Measurements from ENCODE around the gene ARMH4. TPM values are rescaled to one million over a fixed set of nuclear protein-coding genes. Genes with fewer than 3 reads are reported as not detected.

The ARMH4 gene
- total RNA-seq: 10.0 and 10.1 TPM in 2 replicates

GRCh38 chr14:58152014-58152857 lies at the start of gene ARMH4:
ARMH4 (minus strand) TSS chr14:58152213; CDS start chr14:58139358, 12,855 bp downstream.

GRCh38 chr14:58199726-58200479 lies 47.9 kb upstream of the ARMH4 start, which contains the start of gene ACTR10:
ACTR10 (plus strand) TSS chr14:58200149; CDS start chr14:58200218, 69 bp downstream.

Small RNA genes within 50 kb of the gene (small RNA-seq; reads per million reads assigned to genes)
- gene RN7SL598P: not detected

Other genes with a start within 250 kb of the ARMH4 start
- gene ACTR10, start 47.9 kb upstream of the ARMH4 start, total RNA-seq: 52.6 and 66.5 TPM in 2 replicates
- 70.6 and 71.6 TPM in 2 replicates for gene PSMA3, start 92.6 kb upstream of the ARMH4 start, total RNA-seq
- gene ARID4A, start 146.3 kb upstream of the ARMH4 start, total RNA-seq: 7.8 and 10.2 TPM in 2 replicates
- not detected in 2 replicates for gene TOMM20L, start 243.7 kb upstream of the ARMH4 start, total RNA-seq